Activated naive CD4-positive, alpha-beta T cell treated with anti-CD3 and anti-CD28 coated beads, Interleukin-2, amount 50 U/mL, for 16 hours (primary cell): ENCODE measurements around the gene OR51E2.
"Not testable (repeated sequence)": the region's sequence is repeated elsewhere in the genome, so short reads cannot be mapped to it uniquely, and the experiment has no call there.

ENCODE experiments used
- DNase-seq: peaks from one replicate; pipeline ENCODE4 v3.0.0-alpha.2; 2020

The OR51E2 gene, protein sequence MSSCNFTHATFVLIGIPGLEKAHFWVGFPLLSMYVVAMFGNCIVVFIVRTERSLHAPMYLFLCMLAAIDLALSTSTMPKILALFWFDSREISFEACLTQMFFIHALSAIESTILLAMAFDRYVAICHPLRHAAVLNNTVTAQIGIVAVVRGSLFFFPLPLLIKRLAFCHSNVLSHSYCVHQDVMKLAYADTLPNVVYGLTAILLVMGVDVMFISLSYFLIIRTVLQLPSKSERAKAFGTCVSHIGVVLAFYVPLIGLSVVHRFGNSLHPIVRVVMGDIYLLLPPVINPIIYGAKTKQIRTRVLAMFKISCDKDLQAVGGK

DNA sequence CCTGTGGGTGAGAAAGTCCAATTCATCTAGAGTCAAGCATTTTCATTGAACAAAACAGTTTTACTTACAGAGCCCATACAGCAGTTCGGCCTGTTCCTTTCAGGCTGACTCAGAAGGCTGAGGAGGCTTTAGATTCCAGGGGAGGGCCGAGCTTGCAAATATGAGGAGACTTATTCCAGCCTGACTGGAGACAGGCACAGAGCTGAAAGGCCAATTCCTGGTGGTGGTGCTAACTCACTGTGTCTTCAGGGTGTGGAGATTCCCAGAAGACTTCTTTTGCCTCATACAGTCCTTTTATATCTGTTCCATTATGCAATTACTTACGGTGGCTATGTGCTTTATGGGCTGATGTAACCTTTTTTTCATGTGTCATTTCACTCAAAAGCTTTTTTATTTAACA, at the start of gene OR51E2:
TSS of gene OR51E2 (minus strand) at position 269 of the 400 bp plus-strand sequence. CDS start 15,142 bp downstream, outside the sequence.
- DNase-seq: no peak

DNA sequence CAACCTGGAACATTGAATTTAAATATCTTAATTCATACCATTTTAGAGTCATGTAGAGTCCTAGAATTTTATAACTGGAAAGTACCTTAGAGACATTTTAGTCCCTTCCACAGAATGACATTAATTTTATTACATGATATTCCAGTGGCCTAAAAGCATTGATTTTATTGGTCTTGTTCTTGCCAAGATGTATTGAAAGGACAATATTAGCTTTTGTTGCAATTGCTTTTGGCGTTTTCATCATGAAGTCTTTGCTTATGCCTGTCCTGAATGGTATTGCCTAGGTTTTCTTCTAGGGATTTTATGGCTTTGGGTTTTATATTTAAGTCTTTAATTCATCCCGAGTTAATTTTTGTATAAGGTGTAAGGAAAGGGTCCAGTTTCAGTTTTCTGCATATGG, 43.1 kb upstream of the OR51E2 start:
- DNase-seq: no peak

DNA sequence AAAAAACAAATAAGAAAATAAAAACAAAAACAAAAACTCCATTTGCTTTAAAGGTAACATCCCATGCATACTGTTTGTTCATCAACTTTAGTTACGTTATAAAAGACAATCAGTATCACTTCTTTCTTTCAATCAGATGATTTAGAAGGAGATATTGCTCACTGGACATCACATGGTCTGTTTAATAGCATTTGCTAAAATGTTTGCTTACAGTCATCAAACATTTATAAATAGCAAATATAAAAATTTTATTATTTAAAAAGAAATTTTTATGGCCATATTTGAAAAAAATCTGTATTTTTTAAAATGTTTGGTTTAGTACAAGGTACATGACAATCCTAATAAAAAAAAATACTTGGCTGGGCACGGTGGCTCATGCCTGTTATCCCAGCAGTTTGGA, 29.5 kb upstream of the OR51E2 start:
- no peak for DNase-seq

DNA sequence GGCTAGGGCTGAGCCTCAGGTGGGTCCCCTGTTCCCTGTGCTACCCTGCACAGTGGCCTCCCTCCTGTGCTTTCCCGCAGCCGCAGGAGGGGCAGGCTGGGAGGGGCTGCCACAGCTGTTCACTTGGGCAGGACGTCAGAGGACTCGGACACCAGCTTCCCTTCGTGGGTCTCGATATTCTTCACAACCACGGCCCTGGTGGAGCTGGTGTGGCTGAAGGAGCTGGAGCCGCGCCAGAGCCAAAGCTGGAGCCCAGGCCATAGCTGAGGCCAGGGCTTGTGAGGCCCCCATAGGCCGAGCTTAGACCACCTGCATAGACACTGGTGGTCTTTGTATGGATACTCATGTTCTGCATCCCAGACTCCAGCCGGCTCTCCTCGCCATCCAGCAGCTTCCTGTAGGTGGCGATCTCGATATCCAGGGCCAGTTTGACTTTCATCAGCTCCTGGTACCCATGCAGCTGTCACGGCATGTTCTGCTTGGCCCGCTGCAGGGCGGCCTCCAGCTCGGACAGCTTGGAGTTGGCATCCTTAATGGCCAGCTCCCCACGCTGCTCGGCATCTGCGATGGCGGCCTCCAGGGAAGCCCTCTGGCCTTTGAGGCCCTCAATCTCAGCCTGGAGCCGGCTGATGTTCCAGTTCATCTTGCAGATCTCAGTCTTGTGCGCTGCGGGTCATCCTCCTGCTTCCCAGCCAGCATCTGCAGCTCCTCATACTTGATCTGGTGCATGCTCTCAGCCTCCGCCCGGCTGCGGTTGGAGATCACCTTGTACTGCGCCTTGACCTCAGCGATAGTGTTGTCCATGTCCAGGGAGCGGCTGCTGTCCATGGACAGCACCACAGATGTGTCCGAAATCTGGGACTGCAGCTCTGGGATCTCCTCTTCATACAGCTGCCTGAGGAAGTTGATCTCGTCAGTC, 25.2 kb upstream of the OR51E2 start:
- not testable (repeated sequence) for DNase-seq

DNA sequence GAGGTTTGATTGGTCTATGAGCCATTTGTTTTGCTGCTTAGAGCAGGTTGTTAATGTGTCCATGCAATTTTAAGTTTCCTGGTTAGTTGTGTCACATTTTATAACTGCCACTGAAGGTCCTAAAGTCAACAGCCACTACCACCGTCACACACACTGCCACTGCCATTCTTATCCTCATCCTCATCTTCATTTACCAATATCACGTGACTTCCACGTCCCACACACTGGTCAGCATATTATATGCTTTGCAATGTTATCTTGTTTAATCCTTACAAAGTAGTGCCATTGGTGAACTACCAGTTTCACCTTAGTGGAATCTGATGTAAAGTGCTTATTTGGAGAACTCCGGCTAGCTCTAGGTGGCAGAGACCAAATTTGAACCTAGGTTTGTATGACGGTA, 16.6 kb upstream of the OR51E2 start:
- DNase-seq: no peak

DNA sequence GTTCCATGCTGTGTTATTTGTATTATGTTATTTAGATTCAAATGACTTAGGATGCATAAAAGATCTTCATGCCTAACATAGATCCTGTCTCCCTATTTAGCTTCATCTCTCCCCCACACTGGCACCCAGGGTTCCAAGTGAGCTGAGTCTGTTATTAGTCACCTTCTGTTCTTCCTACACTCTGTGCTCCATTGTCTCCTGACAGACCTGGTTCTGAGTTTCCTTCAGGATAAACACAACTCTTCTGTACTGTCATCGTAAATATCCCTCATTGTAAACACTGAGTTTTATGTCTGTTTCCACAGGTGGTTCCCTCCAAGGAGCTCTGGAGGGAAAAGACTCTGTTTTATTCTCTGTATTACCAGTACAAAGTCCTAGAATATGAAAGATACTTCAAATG, 15.6 kb upstream of the OR51E2 start:
- DNase-seq: no peak

DNA sequence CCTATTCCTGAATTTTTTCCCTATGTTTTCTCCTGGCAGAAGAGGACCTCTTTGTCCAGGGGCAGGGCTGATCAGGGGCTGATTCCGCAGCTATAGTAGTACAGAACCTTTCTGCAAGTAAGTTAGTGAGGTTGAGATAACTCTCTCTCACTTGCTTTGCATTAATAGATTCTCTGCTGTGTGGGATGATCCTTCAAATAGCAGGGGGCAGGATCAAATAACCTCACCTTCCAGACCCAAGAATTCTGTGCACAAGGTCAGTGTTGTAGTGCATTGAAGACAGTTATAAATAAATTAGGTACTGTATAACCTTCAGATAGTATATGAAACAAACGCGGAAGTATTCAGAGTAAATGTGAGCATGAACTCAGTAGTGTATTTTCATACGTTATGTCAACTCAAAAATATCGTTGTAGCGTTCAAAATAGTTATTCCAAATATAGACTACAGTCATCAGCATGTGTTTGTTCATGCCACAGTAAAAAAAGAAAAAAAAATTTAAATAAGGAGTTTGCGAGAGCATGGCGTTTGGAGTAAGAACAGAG, 7.2 kb upstream of the OR51E2 start:
- DNase-seq: no peak

DNA sequence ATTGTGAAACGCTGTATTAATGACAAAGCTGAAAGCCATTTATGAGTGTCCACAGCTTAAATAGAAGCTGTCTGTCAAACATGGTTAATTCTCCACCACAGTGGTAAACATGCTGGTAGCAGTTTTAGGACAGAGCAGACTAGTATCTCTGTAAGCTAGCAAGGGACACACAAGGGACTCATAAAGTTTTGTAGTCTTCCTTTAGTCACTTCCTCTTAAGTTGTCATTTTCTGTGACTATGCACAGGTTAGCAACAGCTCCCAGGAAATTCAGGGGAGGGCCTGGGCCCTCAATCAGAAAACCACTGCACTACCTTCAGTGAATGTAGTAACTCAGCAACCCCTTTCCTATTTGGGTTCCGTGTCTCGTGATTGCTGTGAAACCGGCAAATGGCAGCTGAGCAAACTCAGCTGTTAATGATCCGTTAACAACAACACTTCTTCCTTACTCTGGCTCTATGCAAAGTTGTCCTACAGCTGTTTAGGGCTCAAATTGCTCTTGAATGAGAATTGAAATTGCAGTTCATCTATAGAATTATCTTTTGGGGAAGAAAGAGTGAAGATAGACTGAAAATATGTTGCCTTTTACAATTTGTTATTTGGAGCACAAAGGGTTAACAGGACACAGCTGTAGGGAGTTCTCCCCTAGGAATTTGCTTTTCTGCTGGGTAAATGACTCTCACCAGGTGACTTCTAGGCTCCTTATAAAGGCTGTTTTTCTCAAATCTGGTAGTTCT, 6.6 kb upstream of the OR51E2 start, which contains the start of gene MMP26:
TSS of gene MMP26 (plus strand) at position 731 of the 736 bp plus-strand sequence.
- DNase-seq: no peak

DNA sequence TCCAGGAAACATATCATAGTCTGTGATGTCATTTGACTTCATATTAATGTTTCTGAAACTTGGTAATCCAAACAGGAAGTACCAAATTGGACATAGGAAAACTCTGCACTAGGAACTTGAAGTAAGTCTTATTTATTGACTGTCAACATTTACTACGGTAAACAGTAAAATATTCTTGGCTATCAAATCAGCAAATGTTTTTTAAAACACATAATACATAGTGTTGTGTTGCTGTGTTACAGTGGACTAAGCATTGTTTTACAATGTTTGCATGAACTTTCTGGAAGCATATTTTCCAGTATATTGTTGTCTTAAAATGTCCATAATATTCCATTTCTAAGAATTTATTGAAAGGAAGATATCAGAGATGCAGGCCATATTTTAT, 2.8 kb upstream of the OR51E2 start:
- no peak for DNase-seq

DNA sequence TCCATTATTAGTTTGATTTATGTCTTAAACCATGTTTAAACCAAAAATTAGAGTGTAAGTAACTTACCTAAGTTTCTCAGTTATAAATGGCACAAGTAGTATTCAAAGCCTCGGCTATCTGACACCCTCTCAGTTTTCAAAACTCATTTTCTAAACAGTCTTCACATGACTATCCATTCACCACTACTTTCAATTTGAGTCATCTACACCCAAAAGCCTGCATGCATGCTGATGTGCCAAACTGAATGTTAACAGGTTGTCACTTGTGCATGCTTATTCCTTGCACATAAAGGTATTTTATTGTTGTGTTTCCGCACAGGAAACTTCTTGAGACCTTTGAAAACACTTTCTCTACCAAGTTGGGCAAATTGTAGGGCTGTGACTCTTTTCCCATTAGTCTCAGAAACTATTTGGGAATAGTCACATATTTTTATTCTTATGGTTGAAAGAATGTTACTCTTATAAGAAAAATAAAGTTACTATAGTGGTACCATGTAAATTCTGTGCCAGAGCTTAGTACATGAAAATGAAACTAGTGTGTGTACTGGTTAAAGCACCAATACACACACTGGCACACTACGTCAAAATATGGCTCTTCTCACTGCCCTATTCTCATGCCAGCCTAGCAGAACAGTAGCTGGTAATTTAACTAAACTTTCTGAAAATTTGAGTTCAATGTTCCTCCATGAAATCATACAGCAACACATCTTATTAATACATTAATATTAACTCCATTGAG, 2.2 kb upstream of the OR51E2 start:
- DNase-seq: no peak

DNA sequence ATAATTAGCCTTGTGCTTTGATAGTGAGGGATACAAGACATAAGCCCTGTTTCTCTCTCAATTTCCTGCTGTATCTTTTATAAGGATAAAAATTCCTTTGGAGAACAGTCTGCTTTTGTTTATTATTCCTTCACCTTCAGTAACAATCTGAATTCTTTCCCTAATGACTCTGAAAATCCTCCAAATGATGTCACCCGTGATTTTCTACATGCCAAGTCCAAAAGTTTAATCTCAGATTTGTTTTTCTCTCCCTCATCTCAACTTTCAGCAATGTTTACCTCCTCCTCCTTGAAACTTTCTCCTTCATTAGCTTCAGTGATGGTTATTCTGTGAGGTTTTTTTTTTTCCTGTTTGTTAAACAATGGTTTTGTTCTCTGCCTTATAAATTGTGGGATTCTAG, 2.2 kb downstream of the OR51E2 start:
- no peak for DNase-seq

DNA sequence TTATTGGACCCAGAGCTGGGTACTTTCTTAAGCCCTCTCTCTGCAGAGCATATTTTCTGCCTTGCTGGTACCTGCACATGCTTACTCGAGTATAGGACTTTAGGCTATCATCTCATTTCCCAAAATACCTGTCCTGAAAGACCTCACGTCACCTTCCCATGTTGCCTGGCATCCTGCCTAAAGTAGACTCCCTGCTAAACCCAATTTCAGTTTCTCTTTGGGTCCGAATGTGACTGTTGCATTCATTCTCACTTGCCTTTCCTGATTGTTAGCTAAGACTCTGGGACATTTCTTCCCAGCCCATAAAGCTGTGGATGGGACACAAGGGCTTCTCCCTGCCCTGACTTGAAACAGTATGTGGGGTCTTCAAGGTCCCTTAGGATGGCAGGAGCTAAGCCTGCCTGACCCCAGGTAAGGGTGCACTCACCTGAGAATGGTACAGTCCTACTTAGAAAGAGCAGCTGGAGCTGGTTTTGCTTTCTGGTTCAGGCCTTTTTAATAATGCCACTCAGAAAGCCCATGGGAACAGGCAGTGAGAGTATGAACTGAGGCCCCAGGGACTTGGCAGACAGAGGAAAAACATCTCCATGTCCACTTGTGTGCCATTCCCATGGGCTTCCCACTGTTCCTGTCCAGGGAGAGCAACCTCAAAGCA, 12.9 kb downstream of the OR51E2 start:
- no peak for DNase-seq

DNA sequence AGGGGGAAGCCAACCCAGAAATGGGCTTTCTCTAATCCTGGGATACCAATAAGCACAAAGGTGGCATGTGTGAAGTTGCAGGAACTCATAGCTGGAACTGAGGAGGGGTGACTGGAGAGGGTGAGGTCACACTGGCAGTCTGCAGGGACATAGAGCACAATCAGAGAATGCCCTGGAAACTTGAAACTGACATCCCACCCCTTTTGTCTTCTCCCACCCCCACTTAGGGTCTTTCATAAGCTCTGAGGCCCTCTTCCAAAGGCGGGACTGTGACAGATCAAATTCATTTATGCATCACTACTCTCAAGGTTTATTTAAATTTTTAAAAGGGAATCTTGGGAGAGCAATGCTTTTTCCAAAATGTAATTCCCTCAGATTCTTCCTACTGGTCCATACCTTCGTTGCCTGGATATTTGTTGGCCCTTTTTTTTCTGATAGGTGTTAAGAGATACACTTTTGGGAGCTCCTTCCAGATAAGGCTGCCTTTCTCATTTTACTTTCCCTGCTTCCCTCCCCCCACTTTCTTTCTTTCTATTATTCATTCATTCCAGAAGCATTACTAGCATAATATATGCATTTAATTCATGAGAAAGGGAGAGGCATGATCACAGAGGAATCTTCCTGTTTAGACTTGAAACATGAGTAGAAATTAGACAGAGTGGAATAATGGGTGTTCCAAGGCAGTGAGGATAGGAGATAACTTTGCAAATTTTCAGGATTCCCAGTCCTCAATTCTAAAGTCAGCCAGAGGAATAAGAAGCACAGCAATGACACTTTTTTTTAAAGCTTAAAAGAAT, 14.8 kb downstream of the OR51E2 start:
- no peak for DNase-seq

DNA sequence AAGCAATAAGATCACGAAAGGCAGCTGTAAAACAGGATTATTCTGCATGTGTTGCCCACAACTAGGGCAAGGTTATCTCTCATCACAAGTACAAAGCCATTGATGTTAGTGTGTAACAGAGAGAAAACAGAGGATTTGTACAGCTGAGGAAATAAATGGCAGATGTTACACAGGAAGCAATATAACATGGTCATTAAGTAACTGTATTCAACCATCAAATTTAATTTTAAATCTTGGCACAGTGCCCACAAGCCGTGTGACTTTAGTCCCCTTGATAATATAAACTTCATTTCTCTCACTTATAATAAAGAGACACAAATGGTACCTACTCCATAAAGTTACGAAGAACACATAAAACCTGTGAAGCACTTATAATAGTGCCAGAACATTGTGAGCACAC, 17.3 kb downstream of the OR51E2 start:
- no peak for DNase-seq

DNA sequence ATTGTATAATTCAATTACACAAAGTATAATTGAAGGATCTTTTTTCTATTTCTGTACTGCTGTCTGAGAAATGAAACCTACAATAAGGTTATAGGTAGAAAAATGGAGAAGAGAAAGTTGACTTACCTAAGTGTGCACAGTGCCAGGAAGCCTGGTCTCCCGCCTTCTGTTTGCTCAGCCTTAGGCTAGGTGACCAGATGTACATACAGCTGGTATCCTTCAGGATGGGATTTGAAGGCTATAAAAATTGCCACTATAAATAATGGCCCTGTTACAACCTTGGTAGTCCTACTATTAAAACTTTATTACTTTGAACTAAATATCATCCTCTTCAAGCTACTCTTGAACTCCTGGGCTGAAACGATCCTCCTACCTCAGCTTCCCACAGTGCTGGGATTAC, 19.7 kb downstream of the OR51E2 start:
- DNase-seq: no peak

DNA sequence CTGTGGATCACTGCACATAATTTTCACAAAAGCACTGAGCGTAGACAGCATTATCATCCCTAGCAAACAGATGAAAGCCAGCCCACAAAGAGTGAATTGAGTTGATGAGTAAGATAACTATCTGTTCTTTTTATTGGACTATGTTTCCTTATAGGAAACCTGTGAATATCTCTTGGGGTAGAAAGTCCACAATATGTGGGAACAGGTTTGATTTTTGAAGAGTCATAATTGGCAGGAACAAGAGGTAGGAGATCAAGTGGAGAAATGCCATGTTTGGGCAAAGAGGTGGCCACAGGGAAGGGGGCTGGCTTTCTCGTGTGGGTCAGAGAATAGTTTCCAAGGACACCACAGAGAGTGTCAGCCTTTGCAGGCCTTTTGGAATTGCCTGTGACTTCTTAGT, 23.9 kb downstream of the OR51E2 start:
- DNase-seq: no peak

DNA sequence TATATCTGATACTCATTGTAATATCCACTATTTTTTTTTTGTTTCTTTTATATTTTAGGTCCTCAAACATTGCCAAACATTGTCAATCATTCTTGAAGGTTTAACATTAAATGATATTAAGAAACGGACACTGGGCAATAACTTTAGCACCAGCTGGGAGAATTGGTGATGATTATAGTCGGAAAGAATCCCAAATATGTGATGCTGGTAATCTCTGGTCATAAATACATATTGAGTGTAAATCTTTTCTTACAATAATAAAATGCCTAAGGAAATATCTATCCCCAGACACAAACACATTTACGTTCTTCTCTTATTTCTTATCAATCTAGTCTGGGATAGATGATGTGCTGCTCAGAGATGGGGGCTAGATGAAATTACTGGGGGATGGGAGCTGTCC, 25.2 kb downstream of the OR51E2 start:
- DNase-seq: no peak

DNA sequence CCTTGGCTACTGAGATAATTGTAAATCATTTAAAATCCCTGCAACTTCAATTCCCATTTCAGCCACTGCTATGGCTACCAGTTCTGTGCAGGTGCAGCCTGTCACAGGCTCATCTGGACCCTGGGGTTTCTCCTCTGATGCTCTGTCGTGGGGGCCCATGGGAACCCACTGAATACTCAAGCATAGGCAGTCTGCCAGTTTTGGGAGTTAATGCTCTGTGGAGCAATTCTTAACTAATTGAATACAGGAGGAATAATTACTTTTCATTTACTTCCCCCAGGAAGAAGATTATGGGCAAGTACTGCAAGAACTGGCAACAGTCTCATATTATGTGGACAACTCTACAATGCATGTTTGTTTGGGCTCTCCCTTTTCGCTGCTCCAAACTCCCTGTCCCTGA, 25.9 kb downstream of the OR51E2 start:
- DNase-seq: no peak

DNA sequence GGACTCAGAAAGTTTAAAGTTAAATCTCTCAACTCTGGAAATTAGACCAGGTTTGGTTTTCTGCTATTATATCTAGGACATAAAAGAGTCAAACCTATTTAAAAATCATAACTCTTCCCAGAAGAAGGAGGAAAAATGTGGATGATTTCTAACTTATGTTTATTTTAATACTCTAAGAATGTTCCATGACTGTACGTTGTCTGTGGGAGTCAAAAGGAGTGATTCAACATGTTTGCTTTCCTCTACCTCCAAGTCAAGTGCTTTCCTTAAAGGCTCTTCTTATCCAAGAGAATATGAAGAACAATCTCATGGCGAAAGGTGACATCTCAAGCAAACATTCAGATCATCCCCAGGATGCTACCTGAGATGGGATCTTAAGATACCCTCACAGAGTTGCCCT, 32.2 kb downstream of the OR51E2 start:
- DNase-seq: no peak

DNA sequence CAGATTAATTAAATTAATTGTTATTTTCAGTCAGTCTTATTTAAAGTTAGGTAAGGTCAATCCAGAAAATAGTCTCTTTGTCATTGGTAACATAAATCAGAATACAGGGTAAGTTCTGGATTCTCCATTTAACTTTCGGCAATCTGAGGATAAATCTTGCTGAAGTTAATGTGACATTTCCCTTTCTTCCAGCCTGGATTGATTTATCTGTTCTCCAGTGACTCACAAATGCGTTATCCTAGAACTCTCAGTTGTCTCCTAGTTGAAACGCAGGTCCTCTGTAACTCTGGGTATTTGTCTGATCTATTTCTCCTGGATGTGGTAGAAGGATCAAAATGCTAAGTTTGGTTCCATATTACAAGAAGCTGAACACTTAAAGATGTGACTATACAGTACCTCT, 32.9 kb downstream of the OR51E2 start:
- no peak for DNase-seq

DNA sequence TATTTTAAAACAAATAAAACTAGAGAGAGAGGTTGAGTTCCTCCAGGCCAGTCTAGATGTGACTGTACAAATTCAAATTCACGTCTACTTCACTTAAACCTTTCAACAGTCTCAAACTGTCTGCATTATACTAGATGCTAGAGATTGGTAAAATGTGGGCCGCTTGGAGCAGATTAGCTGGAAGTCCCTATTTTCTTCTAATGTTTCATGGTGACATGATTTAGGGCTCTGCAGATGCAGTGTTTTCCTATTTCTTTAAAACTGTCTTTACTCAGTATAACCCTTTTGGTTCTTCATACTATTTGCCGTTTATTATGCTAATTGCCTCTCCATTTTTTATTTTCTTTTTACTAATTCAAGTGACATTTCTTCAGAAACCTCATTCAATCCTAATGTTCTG, 33.5 kb downstream of the OR51E2 start:
- no peak for DNase-seq
